ENCODE measurements around the gene C1orf53.

C1orf53 gene

DNA sequence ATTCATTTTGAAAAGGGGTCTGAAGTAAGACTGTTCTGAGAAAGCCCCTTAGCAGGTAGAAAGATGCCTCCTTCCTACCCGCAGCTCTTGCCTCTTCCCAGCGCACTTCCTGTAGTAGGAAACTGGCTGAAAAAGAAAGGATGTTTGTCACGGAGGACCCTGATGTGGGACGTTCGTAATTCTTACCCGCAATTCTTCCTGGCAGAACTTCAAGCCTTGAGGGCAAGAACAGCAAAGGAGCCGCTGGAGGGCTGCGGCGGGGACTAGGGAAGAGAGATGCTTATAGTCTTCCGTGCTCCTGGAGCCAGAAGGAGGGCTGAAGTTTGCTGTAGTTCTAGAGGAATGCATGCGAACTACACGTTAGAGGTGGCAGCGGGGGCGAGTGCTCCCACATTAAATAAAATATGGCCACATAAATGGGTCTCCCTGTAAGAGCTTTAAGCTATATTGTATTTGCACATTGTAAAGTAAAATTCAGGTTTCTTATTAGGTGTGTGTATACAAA is 6.3 kb downstream of the C1orf53 start:
- no peak for DNase-seq (ENCODE audit: low read depth in 2 of 2)

DNA sequence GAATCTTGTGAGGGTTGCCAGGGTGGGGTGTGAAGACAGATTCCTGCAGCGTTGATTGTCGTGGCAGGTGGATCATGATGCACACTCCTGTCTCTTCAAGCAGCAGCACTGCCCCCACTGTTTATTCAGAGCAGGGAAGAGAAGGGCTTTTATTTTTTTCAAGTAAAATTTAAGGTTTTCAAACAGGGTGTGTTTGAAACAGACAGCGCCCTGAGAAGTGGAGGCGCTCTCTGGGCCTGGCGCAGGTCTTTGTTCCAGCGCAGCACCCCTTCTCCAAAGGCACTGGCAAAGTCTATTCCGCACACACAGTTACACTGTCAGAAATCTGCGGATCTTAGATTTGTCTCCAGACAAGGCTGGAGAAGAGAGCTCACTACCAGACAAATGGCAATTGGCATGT is 7.0 kb downstream of the C1orf53 start:
- DNase-seq (ENCODE audit: low read depth in 2 of 2), result no peak

DNA sequence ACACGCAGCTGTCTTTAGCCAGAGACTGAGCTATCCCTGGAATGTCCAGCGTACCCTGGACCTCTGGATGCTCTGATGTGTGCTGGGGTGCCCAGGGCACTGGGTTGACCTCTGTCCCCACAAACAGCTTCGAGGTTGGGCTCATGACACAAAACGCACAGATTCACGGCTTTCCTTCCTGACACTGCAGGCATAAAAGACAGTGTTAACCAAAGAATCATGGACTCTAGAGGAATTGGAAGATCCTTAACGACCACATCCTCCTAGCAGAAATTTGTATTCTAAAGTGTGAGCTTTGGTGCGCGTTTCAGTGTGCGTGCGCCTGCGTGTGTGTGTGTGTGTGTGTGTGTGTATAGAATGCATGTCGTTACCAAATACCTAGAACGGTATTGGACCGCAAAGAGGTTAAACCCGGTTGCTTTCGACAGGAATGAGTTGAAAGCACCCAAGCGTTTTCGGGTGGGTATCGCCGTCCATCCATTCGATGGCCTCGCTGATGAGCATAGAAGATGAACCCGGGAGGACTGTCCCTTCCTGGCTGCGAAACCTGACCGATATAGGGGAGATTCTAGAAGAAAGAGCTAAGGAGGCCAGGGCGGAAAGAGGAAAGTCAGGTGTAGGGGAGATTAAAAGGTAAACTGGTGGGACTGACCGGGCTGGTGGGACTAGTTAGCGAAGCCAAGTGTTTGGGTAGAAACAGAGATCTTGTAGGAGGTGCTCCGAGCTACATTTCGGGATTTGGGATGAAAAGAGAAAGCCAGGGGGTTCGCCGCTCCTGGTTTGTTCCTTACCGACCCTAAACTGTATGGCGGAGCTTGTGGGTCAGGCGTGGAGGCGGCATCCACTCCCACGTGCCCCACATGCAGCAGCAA is 7.9 kb downstream of the C1orf53 start:
- DNase-seq (ENCODE audit: low read depth in 2 of 2), result no peak

DNA sequence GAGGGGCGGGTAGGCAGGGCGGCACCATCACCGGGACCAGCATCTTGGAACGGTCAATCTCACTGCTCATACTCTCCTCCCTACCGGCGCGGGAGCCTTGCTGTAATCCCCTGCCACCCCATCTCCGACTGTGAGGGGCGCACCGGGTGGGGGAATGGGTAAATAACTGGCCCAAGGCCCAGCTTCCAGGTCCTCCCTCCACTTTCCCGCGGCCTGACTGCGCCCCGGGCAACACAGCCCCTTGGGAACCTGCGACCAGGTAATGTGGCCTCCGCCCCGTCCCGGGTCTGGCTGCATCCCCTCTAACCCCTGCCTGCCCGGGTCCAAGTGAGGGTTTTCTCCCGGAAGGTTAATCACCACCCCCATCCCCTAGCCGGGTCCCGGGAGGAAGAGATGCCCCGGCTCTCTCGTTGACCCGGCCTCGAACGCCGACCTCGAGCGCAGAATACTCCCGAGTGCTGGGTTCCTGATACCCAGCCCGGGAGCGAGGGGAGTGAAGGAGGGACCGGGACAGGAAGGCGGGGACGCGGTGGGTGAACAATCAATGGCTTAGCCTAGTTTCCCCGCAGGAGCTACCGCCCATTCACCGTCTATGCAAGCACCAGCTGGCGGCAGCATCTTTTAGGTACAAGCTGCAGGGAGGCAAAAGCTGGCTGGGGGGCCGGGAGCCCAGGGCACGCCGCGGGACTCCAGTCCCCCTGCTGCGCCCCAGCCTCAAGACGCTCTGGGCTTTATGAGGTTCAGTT is 8.9 kb downstream of the C1orf53 start:
- no peak for DNase-seq (ENCODE audit: low read depth in 2 of 2)

DNA sequence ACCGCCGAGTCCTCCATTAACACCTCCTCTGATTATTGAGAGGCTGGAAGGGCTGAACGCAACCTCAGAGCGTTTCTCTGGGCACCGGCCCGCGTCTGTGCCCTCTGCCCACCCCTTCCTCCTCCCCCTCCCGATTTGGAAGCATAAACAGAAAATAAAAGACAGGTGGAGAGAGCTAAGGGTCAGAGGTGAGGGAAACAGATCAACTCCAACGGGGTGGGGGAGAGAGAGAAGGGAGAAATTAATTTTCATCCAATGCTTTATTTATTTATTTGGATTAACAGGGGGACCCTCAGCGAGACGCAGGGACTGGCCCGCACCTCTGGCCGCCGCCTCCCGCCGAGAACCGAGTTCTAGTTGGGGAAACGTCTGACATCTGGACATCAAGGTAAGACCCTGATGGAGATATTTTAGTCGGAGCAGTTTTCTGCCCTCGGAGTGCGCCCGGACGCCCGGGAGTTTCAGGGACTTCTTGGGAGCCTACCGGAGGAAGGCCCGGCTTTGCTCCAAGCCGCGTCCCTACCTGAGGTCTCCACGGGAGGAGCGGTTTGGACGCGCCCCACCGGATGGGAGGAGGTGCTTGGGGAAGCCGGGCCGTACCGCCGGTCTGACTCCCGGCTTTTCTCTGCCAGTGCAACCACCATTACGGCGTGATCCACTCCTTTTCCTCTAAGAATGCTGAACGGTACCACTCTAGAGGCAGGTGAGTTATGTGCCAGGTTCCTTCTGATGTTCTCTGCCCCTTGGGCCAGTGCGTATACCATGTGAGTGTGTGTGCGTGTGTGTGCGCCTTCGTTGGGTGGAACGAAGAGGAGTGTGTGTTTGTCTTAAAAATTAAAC is 9.6 kb downstream of the C1orf53 start:
- no peak for DNase-seq (ENCODE audit: low read depth in 2 of 2)

DNA sequence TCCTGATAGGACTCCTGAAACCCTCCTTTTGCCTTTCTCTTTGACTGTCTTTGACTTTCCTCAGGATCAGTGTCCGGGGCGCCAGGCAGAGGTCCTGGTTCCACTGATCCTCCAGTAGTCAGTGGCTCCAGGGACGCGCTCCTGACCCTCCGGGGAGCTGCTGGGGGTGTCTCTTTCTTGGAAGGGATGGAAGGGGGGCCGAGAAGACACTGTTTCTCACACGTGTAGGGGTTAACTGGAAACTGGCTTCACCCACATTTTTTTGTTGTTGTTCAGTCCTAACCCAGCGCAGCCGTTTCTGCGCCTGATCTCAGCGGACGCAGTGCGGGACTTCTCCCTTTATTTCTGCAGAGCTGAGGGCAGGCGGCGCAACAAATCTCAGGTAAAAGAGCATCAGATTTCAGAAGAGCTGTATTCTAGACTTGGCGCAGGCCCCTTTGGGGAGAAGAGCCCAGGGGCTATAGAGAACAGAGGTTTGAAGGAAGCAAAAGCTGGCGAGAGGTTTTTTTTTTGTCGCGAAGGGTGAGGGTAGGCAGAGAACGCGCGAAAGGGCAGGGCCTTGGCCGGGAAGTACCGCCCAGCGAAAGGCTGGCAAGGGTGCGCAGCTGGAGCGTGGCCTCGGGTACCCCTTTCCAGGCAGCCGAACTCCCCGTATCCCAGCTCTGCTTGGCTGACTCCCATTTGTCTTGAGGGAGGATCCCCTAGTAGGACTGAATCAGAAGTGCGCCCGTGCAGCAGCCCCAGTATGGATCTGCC is 10.5 kb downstream of the C1orf53 start:
- DNase-seq (ENCODE audit: low read depth in 2 of 2), result no peak

DNA sequence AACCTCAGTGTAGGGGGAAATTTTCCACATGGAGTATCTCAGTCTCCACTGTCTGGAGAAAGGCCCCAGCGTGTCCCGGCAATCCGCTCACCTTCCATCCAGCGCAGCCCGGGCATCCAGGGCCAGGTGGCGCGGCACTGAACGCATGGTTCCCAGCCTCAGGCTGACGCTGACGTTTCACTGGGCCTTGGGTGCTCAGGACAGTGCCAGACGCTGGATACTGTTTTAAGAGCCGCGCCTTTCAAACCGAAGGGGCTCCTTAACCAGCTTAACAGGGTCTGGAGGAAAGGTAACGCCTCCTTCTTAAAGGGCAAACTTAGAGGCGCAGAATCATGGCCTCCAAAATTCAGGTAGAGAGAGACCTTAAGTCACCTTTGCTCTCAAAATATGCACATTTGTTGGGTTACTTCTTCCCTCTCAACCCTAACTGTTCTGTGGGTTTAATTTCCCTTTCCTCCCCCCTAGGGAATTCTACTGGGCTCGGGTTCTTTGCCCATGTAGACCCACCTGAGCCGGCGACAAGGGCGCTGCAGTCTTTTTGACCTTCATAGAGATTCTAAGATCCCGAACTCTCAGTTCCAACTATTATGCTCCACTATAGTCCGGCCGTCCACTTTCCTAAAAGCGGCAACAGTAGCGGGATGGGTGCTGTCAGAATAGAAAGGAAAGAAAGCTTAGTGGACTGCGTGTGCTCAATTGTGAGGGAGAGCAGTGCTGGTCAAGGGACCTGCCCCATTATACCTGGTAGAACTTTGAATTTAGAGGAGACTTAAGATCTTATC is 11.3 kb downstream of the C1orf53 start:
- DNase-seq (ENCODE audit: low read depth in 2 of 2), result no peak

DNA sequence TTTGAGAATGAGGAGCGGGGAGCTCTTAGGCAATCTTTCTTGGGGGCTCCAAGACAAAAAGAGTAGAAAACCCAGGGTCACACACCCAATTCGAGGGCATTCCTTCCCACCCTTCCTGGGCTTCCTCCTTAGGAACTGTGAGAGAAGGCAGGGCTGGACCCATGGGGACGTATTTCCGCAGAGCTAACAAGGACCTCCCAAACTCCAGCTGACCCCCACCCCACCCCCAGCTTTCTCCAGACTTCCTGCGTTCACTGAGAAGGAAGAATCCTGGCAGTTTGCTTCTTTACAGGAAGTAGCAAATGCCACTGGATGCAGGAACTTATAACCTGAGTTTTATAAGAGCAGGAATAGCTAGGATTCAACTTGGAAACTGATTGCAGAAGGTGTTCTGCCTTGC is 12.1 kb downstream of the C1orf53 start:
- DNase-seq (ENCODE audit: low read depth in 2 of 2), result no peak

DNA sequence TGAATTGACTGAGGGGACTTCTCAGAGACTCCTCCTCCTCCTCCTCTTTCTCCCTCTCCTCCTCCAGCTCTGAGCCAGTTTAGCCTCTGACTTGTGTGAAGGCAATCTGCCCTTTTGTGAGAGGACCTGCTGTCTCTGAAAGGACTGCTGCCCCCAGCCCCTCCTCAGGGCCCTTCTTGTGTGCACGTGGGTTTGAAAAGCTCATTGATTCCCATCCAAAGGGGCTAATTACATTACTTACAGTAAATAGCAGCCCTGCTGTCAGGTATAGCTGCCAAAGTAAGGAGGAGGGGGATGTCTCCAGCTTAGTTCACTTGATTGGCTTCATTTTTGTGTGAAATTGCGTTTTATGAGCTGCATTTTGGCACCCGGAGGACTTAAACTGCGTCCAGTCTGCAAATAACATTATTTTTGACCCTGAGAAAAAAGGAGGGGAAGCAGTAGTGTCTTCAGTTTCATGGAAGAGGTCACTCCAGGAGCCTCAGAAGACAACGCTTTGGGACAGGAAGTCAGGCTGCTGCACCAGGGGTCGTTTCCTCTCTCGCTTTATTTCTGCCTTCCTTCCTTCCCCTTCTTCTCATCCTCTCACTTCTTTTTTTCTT is 12.9 kb downstream of the C1orf53 start:
- no peak for DNase-seq (ENCODE audit: low read depth in 2 of 2)

DNA sequence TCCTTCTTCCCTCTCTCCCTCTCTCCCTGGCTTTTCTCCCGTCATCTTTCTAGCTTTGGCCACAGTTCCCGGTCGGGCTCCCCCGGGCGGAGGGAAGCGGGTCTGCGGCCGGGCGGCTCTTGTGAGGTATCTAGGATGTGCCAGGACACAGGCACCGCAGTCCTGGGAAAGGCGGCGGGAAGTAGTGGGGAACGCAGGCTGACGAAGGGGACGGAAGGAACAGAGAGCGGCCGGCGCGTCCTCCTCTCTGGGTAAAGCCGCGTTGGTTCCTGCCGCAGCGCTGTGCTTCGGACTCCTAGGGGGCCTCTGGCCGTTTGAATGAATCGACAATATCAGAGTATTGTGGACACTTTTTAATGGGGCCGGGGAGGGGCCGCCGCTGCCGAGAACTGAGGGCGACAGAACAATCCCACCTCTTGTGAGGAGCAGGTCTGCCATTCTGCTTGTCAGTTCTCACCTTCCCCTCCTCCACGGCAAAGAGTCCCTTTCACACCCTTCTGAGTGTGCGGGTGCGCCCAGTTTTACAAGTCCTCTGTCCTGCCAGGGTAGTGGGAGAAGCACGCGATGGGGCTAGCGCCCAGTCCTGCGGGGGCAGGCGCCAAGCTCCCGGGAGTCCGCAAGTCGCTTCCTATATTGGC is 13.6 kb downstream of the C1orf53 start:
- no peak for DNase-seq (ENCODE audit: low read depth in 2 of 2)

DNA sequence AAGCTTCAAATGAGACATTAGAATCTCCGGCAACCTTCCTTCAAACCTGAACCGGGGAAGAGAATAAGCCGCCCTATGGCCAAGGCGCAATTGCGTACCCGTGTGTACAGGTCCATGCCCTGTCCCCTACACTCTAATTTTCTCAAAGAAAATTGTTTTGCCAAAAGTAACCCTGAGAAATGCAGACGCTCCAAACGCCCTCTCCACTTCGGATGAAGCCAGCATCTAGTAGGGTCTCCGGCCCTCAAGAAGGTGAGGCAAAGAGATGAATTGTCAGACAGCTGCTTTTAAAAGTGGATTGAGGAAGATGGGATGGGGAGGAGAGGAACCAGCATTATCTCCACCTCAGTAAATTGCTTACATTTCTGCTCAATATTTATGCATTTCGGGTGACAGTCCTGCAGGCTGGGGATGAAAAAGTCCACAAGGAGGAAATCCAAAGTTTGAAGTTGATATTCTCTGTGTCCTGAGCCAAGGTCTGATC is 14.1 kb downstream of the C1orf53 start:
- DNase-seq (ENCODE audit: low read depth in 2 of 2), result no peak

DNA sequence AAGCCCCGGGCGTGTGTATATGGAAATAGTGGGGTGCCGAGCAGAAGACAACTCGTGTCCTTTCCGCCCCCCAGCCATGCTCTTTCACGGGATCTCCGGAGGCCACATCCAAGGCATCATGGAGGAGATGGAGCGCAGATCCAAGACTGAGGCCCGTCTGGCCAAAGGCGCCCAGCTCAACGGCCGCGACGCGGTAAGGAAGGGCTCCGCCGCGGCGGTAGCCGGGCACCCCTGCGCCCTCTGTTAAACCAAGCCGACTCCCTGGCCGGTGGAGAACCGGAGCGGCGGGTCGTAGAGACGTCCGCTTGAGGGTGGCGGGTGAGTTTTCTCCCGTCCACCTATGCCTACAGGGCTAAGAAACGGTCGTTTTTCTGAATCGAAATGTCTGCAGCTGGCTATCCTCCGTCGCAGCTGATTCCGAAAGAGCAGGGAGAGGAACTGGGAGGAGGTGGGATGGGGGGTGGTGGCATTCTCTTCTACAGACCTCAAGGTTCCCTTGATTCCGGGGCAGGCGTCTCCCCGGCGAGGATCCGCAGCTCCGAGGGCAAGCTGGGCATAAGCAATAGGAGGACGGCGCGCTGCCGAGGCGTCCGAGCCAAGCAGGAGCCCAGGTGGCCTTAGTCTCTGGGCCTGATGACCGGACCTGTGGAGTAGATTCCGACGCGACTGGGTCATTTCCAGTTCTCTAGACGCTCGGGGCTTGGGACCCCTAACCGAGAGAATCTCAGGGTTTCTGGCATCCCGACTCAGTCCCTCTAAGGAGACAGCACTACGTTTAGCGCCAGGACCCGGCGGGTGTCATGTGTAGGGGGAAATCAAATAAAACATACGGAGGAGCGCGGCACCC is 15.6 kb downstream of the C1orf53 start:
- DNase-seq (ENCODE audit: low read depth in 2 of 2), result no peak

DNA sequence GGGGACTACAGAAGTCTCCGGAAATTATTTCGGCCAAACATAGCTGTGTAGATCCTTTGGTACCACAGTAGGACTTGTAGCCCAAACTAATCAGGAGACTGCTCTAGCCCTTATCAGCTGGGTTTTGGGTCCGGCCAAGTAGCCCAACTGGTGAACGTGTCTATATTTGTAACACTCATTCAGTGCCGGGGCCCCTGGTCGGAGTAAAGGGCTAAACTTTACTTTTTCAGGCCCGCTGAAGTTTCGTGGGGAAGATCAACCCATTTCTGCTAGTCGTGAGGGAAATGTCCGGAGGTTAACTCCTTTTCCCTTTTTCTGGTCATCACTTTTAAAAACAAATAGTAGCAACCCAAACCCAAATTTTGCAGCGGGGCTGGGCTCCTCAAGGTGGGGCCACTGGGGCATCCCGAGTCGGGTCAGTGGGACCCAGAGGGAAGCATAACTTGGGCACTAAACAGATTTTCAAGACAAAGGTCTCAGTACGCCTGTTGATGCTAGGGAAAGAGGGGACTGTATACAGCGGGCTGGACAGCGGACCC is 16.4 kb downstream of the C1orf53 start:
- no peak for DNase-seq (ENCODE audit: low read depth in 2 of 2)

DNA sequence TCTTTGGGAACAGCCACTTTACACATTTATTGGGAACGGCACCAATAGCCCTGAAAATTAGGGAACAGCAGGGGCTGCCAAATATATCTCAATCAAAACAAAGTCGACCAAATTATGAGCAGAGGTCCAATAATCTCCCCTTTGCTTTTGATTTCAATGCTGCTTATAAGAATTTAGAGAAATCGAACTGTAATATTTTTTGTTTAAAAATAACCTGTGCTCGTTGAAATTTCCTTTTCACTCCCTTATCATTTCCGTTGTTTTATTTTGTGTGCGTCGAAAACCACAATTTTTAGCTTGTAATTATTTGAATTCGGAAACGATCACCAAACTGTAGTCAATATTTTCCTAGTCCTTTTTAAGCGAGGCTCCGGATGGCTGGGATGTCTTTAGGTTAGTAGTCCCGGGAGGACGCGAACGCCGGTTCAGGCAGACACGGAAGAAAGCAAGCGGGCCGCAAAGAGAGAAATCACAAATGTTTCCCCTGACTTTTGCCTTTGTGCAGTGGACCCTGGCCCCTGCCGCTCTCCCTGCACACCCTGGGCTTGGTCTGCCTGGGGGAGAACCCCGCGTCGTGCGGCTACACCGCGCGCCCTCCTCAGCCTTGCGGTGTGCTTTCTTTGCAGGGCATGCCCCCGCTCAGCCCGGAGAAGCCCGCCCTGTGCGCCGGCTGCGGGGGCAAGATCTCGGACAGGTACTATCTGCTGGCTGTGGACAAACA is 17.1 kb downstream of the C1orf53 start:
- DNase-seq (ENCODE audit: low read depth in 2 of 2), result no peak

DNA sequence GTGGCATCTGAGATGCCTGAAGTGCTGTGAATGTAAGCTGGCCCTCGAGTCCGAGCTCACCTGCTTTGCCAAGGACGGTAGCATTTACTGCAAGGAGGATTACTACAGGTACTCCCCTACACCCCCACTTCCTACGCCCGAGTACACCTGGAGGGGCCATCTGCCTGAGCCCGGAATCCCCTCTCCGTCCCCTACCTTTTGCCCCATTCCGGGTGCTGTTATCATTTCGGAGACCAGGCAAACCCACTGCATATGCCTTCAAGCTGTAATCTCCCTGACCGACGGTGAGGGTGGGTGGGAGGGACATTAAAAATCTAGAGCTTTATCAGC is 17.6 kb downstream of the C1orf53 start:
- no peak for DNase-seq (ENCODE audit: low read depth in 2 of 2)

DNA sequence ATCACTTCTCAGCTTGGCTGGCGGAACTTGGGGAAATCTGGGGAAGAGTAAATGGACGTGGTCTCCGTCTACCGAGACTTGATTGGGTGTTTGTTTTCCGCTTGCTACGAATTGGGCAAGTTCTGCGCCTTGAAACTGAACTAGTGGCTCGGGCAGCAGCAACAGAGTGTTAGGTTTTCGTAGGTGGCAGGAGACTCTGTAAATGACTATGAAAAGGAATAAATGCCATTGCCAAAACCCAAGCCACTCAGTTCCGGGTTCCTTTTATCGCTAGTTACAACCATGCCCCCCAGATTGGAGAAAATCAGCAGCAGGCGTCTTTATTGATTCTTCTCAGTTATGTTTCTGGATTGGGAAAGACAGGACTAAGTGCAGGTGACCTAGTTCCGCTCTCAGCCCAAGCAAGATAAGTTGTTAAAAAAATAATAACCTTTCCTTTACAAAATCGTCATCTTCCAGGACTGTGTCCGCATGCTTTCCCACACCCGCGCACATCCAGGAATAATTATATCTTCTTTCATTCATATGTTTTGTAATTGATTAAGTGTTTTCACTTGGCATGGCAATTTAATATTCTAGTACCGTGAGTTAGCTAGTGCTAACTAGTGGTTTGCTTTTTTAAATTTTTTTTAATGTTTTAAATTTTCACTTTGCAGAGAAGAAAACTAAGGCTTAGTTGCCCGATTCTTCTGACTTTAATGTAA is 18.1 kb downstream of the C1orf53 start:
- no peak for DNase-seq (ENCODE audit: low read depth in 2 of 2)
